BJ (cell line): ENCODE measurements around the gene ZGLP1. TPM values are rescaled to one million over a fixed set of nuclear protein-coding genes. Genes with fewer than 3 reads are reported as not detected.

ENCODE experiments used
- CTCF ChIA-PET: fragments of 350-600 bp; formaldehyde crosslinking; extraction: SDS; loops from one replicate; lab custom pipeline; 2021; ENCODE audit warnings: antibody characterized with exemption, inconsistent platforms; lab: Yijun Ruan, JAX
- POLR2A ChIA-PET: fragments of 300-600 bp; sonication (Branson Sonifier 250); formaldehyde crosslinking; extraction: SDS; loops from one replicate; lab custom pipeline; 2021; ENCODE audit warnings: antibody characterized with exemption; lab: Charles Lee
- DNase-seq: peaks from one replicate; pipeline ENCODE4 v3.0.0-alpha.2; 2011; ENCODE audit warnings: low read depth
- H3K27me3 ChIP-seq: 2 replicates; pipeline ENCODE4 v1.6.0; 2011; ENCODE audit warnings: low read length; ENCODE audit not compliant: control insufficient read depth, insufficient read depth
- H3K36me3 ChIP-seq: 2 replicates; pipeline ENCODE4 v1.5.1; 2011; ENCODE audit warnings: low read length; ENCODE audit not compliant: control insufficient read depth, insufficient read depth
- H3K4me3 ChIP-seq: 2 replicates; pipeline ENCODE4 v1.5.1; 2011; ENCODE audit warnings: low read depth, mild to moderate bottlenecking, control low read depth, low read length
- polyA plus RNA-seq: library from polyadenylated mRNA; depleted of rRNA; stranded (reverse); fragments of >200 nt; gene quantifications from 2 replicates; pipeline ENCODE4 v1.2.3, GENCODE V29; 2011
- TF ChIP-seq, protein P1 (sequence below): IDR thresholded peaks from 2 replicates; pipeline ENCODE4 v1.5.1; 2011; ENCODE audit warnings: low read depth, mild to moderate bottlenecking, control low read depth, inconsistent platforms, low read length, moderate library complexity; ENCODE audit not compliant: insufficient read depth

ZGLP1 gene
- polyA plus RNA-seq, 1 experiment: 1.2 TPM

DNA sequence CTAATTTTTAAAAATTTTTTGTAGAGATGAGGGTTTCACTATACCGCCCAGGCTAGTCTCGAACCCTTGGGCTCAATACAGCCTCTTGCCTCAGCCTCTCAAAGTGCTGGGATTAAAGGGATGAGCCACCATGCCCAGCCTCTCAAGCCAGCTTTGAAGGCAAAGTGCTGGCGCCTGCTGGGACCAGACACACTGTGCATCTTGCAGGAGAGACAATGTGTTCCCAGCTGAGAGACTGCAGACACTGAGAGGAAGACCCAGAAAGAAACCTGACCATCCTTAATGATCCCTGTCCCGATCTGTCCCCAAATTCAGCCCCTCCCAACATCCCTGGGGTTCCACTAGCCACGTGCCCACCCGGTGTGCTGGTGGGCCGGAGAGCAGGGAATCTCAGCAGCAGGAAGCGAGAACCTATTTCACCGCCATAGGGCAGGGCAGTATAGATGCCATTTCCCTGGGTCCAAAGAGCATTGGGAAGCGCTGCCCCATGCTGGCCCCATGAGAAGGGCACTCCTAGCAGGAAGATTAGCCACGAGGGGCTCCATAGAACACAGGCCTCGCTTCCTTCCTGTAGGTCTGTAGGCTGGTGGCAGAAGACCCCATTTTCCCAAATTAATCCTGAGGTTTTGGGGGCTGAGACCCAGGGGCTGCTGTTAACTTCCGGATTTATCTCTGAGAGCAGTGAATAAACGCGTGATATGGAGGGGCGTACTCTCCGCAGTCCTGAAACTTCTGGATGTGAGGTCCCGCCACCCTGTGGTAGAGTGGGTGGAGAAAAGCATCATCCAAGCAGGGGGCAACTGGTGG is 22.7 kb upstream of the ZGLP1 start:
- POLR2A ChIA-PET: no interaction called here

DNA sequence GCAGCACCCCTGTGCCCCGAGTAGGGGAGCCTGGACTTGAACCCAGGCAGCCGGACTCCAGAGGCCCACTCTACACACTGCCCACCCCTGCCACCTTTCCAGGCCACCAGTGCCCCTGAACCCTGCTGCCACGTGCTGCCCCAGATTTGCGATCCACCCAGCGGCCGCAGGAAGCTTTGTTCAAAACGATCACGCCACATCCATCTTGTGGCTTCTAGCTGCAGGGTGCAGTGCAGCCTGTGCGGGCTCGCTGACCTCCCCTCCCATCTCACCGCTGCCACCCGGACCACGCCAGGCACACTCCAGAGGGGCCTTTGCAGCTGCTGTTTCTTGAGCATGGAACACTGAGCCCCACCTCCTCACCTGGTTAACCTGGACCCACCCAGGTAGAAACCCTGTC is 19.9 kb upstream of the ZGLP1 start:
- POLR2A ChIA-PET: no interaction called here
- no peak for DNase-seq
- TF ChIP-seq, protein P1, sequence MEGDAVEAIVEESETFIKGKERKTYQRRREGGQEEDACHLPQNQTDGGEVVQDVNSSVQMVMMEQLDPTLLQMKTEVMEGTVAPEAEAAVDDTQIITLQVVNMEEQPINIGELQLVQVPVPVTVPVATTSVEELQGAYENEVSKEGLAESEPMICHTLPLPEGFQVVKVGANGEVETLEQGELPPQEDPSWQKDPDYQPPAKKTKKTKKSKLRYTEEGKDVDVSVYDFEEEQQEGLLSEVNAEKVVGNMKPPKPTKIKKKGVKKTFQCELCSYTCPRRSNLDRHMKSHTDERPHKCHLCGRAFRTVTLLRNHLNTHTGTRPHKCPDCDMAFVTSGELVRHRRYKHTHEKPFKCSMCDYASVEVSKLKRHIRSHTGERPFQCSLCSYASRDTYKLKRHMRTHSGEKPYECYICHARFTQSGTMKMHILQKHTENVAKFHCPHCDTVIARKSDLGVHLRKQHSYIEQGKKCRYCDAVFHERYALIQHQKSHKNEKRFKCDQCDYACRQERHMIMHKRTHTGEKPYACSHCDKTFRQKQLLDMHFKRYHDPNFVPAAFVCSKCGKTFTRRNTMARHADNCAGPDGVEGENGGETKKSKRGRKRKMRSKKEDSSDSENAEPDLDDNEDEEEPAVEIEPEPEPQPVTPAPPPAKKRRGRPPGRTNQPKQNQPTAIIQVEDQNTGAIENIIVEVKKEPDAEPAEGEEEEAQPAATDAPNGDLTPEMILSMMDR: no peak
- H3K27me3 ChIP-seq: no peaks in the 10 kb centered on the region
- peaks cover 27% of the 10 kb centered on the region for H3K36me3 ChIP-seq
- H3K4me3 ChIP-seq: no peak overlapping the region
- CTCF ChIA-PET: no interaction called here

More for the DNA sequence above, 22.7 kb upstream of the ZGLP1 start:
- Histone ChIP-seq H3K27me3 (no peaks in the 10 kb centered on the region), H3K36me3 (peaks cover 24% of the 10 kb centered on the region), H3K4me3 (peak overlapping the region; percentile 97)
- TF ChIP-seq, protein P1: no peak
- CTCF ChIA-PET: interaction anchor here (1.7 kb wide), 1 partner anchor 61 kb away, joined by 7 read pairs; the partner anchor contains the start of gene ICAM1
- DNase-seq: no peak

DNA sequence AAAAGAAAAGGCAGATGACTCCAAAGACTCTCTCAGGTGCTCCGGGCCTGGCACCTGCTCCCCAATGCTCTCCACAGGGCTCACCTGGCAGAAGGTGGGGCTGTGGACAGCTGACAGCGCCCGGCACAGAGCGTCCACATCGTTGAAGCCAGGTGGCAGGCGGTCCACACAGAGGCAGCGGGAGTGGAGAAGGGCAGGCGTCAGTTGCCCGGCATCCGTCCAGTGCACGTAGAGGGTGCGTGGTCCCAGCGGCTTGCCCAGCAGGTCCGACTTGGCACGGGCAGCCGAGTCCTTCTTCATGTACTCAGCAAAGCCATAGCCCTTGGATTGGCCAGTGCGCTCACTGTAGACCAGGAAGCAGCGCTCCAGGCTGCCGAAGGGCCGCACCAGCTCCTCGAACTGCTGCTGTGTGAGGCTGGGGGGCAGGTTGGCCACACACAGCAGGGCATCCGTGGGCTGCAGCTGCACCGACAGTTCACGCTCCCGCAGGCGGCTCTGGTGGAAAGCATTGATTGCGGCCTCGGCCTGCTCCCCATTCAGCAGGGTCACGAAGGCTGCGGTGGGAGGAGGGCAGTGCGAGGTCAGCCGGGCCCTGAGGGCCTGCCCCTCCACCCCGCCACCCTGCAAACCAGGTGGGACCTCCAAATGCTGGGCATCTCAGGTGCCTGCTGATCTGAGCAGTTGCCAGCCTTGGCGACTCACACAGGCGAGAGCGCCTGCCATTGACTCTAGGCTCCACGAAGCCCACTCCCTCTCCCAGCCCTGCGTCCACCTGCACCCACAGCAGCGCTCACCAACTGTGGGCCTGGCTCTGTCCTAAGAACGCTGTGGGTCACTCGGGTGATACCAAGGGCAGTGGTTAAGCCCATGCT is 19.2 kb upstream of the ZGLP1 start:
- ChIA-PET CTCF (no interaction called here), POLR2A (no interaction called here)
- no peak overlapping the region for H3K4me3 ChIP-seq
- no peaks in the 10 kb centered on the region for H3K27me3 ChIP-seq
- TF ChIP-seq, protein P1: no peak
- peaks cover 30% of the 10 kb centered on the region for H3K36me3 ChIP-seq
- no peak for DNase-seq

DNA sequence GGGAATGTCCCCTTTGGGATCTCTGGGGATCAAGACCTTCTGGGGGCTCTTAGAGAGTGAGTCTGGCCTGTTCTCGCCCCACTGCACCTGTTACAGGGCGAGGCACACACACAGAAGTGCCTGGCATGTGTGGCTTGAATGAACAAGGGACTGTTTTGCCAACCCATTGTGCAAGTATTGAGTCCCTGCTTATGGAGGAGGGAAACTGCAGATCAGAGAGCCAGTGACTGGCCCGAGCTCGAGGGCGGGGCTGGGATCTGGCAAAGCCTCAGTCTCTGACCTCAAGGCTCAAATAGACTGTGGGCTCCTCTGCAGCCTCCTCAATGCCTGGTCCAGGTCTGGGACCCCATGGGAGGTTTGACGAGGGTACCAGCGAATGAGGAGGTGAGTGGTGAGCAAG is 18.2 kb upstream of the ZGLP1 start:
- ChIA-PET CTCF (interaction anchor here (0.7 kb wide), 1 partner anchor 26 kb away, joined by 3 read pairs; no protein-coding TSS in a partner anchor), POLR2A (no interaction called here)
- Histone ChIP-seq H3K36me3 (peaks cover 38% of the 10 kb centered on the region), H3K4me3 (no peak overlapping the region), H3K27me3 (no peaks in the 10 kb centered on the region)
- DNase-seq: no peak
- TF ChIP-seq, protein P1: no peak

DNA sequence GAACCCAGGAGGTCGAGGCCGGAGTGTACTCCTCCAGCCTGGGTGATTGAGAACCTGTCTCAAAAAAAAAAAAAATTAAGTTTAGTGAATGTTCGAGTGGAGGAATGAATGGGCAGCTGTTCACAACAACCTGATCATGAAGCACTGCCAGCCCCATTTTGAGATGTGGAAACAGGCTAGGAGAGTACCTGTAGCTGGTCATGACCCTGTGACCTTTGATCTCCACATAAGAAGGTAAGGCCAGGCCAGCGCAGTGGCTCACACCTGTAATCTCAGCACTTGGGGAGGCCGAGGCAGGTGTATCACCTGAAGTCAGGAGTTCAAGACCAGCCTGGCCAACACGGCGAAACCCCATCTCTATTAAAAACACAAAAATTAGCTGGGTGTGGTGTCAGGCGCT is 16.1 kb upstream of the ZGLP1 start:
- H3K27me3 ChIP-seq: no peaks in the 10 kb centered on the region
- no peak for DNase-seq
- no peak overlapping the region for H3K4me3 ChIP-seq
- CTCF ChIA-PET: interaction anchor here (1.3 kb wide), 1 partner anchor 9 kb away, joined by 3 read pairs; no protein-coding TSS in a partner anchor
- POLR2A ChIA-PET: no interaction called here
- H3K36me3 ChIP-seq: peaks cover 53% of the 10 kb centered on the region
- TF ChIP-seq, protein P1: no peak
